ENCODE results near the gene NEURL3.

GRCh38 chr2:96511851-96512250 lies 6.7 kb upstream of the NEURL3 start:
- TF ChIP-seq, protein P1, sequence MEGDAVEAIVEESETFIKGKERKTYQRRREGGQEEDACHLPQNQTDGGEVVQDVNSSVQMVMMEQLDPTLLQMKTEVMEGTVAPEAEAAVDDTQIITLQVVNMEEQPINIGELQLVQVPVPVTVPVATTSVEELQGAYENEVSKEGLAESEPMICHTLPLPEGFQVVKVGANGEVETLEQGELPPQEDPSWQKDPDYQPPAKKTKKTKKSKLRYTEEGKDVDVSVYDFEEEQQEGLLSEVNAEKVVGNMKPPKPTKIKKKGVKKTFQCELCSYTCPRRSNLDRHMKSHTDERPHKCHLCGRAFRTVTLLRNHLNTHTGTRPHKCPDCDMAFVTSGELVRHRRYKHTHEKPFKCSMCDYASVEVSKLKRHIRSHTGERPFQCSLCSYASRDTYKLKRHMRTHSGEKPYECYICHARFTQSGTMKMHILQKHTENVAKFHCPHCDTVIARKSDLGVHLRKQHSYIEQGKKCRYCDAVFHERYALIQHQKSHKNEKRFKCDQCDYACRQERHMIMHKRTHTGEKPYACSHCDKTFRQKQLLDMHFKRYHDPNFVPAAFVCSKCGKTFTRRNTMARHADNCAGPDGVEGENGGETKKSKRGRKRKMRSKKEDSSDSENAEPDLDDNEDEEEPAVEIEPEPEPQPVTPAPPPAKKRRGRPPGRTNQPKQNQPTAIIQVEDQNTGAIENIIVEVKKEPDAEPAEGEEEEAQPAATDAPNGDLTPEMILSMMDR (IDR thresholded peaks at IDR 0.05): no peak
- no peak for TF ChIP-seq POLR2A (IDR thresholded peaks at IDR 0.05)
